Fibroblast of lung (primary cell): ENCODE measurements around the gene HBE1.

Experiments used
- EZH2 ChIP-seq: IDR thresholded peaks from 2 replicates; pipeline ENCODE4 v1.5.1; 2012; ENCODE audit warnings: low read length, control low read depth, mild to moderate bottlenecking; ENCODE audit errors: missing control alignments
- TF ChIP-seq, protein P1 (sequence below), 2 donors: IDR thresholded peaks in 1 of 2; conservative IDR thresholded peaks in 1 of 2; 1 replicate in 1 of 2; 2 replicates in 1 of 2; pipeline ENCODE4 v1.5.1; 2011 to 2012; ENCODE audit warnings: low read length in 2 of 2, control low read depth in 1 of 2, inconsistent platforms in 1 of 2, low read depth in 1 of 2, mild to moderate bottlenecking in 1 of 2

DNA sequence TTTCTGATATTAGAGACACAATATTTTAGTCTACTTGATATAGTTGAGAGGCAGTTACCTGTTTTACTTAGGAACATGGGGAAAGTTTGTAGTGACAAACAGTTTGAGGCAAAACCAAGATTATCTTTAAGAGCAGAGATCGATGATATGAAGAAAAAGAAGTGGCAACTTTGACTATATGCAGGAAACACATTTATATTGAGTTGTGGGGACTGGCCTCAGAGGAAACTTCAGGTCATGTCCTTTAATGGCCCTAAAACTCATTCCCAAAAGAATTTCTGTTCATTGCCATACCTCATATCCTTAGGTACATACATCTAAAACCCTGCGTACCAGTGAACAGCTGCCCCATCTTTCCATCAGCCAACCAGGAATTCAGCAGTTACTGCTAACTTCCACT lies 24.6 kb downstream of the HBE1 start:
- TF ChIP-seq, protein P1, sequence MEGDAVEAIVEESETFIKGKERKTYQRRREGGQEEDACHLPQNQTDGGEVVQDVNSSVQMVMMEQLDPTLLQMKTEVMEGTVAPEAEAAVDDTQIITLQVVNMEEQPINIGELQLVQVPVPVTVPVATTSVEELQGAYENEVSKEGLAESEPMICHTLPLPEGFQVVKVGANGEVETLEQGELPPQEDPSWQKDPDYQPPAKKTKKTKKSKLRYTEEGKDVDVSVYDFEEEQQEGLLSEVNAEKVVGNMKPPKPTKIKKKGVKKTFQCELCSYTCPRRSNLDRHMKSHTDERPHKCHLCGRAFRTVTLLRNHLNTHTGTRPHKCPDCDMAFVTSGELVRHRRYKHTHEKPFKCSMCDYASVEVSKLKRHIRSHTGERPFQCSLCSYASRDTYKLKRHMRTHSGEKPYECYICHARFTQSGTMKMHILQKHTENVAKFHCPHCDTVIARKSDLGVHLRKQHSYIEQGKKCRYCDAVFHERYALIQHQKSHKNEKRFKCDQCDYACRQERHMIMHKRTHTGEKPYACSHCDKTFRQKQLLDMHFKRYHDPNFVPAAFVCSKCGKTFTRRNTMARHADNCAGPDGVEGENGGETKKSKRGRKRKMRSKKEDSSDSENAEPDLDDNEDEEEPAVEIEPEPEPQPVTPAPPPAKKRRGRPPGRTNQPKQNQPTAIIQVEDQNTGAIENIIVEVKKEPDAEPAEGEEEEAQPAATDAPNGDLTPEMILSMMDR (conservative IDR thresholded peaks at IDR 0.05 in 1 of 2, IDR thresholded peaks at IDR 0.05 in 1 of 2; ENCODE audit: low read depth in 1 of 2, low read length in 2 of 2), result no peak
- TF ChIP-seq EZH2, result no peak
